HG03064 (cell line): ENCODE data around the gene STEAP3.

ENCODE experiments used
- ATAC-seq: cut with Tn5 transposase; IDR thresholded peaks from one replicate; pipeline ENCODE4 v1.9.1; 2021; ENCODE audit warnings: low read depth; ENCODE audit not compliant: unreplicated experiment

Gene STEAP3

GRCh38 chr2:119197529-119198239, 25.9 kb upstream of the STEAP3 start:
- no peak for ATAC-seq

GRCh38 chr2:119198240-119198840, 25.3 kb upstream of the STEAP3 start:
- ATAC-seq = no peak

GRCh38 chr2:119201815-119202214, 21.8 kb upstream of the STEAP3 start:
- no peak for ATAC-seq

- no peak for ATAC-seq
These were observed 20.9 kb upstream of the STEAP3 start for GRCh38 chr2:119202610-119203310.

- no peak for ATAC-seq
These were observed 19.1 kb upstream of the STEAP3 start for GRCh38 chr2:119204525-119204924.

- ATAC-seq = no peak
These were observed 18.5 kb upstream of the STEAP3 start for GRCh38 chr2:119205001-119205706.

GRCh38 chr2:119206201-119206600, 17.4 kb upstream of the STEAP3 start:
- no peak for ATAC-seq

- ATAC-seq = no peak
These were observed 16.2 kb upstream of the STEAP3 start for GRCh38 chr2:119207447-119207846.

GRCh38 chr2:119208791-119209203, 14.8 kb upstream of the STEAP3 start:
- ATAC-seq = no peak

- no peak for ATAC-seq
These were observed 11.4 kb upstream of the STEAP3 start for GRCh38 chr2:119212139-119212800.

GRCh38 chr2:119214453-119215037, 9.1 kb upstream of the STEAP3 start:
- no peak for ATAC-seq

- ATAC-seq = no peak
These were observed 6.6 kb upstream of the STEAP3 start for GRCh38 chr2:119216994-119217393.

- ATAC-seq = no peak
These were observed 5.1 kb upstream of the STEAP3 start for GRCh38 chr2:119218478-119219064.

- no peak for ATAC-seq
These were observed 3.8 kb upstream of the STEAP3 start for GRCh38 chr2:119219873-119220272.

- no peak for ATAC-seq
These were observed 2.8 kb upstream of the STEAP3 start for GRCh38 chr2:119220720-119221301.

- no peak for ATAC-seq
These were observed 2.0 kb upstream of the STEAP3 start for GRCh38 chr2:119221609-119222008.

GRCh38 chr2:119222213-119222612, 1.4 kb upstream of the STEAP3 start:
- ATAC-seq = no peak

GRCh38 chr2:119222863-119223520, 642 bp upstream of the STEAP3 start:
- no peak for ATAC-seq
